Vagina (tissue), 2 donors: ENCODE measurements around the gene NT5C2.

Experiments
- CTCF ChIP-seq, 3 experiments: fragments of 450-650 bp in 2 of 3; fragments of 200-600 bp in 1 of 3; sonication (generic) in 1 of 3; IDR thresholded peaks; one replicate each; pipeline ENCODE4 v1.5.1; 2017 to 2019; ENCODE audit warnings: antibody characterized with exemption in 3 of 3, mild to moderate bottlenecking in 2 of 3, moderate library complexity in 2 of 3
- POLR2A ChIP-seq, 2 donors: fragments of 450-650 bp; IDR thresholded peaks; one replicate each; pipeline ENCODE4 v1.6.1; 2017; ENCODE audit warnings: antibody characterized with exemption in 2 of 2, mild to moderate bottlenecking in 2 of 2, moderate library complexity in 2 of 2
- POLR2AphosphoS5 ChIP-seq, 2 donors: sonication (generic); formaldehyde crosslinking; IDR thresholded peaks; one replicate each; pipeline ENCODE4 v1.9.0; 2017; ENCODE audit warnings: antibody characterized with exemption in 2 of 2, mild to moderate bottlenecking in 2 of 2, low read depth in 1 of 2; ENCODE audit not compliant: insufficient read depth in 1 of 2

GRCh38 chr10:103114876-103115275, 78.2 kb downstream of the NT5C2 start:
- TF ChIP-seq CTCF (IDR thresholded peaks at IDR 0.05), result no peak
- TF ChIP-seq POLR2A (IDR thresholded peaks at IDR 0.05), result no peak
- no peak for TF ChIP-seq POLR2AphosphoS5 (IDR thresholded peaks at IDR 0.05; ENCODE audit: insufficient read depth in 1 of 2, low read depth in 1 of 2)
